GM18526 (cell line): Measurements from ENCODE around the gene NBEAL2.

Source experiments
- POLR2A ChIP-seq: IDR thresholded peaks from 3 replicates; pipeline ENCODE4 v1.6.1; 2011; ENCODE audit not compliant: insufficient read length; ENCODE audit errors: extremely low read depth

NBEAL2 gene

DNA sequence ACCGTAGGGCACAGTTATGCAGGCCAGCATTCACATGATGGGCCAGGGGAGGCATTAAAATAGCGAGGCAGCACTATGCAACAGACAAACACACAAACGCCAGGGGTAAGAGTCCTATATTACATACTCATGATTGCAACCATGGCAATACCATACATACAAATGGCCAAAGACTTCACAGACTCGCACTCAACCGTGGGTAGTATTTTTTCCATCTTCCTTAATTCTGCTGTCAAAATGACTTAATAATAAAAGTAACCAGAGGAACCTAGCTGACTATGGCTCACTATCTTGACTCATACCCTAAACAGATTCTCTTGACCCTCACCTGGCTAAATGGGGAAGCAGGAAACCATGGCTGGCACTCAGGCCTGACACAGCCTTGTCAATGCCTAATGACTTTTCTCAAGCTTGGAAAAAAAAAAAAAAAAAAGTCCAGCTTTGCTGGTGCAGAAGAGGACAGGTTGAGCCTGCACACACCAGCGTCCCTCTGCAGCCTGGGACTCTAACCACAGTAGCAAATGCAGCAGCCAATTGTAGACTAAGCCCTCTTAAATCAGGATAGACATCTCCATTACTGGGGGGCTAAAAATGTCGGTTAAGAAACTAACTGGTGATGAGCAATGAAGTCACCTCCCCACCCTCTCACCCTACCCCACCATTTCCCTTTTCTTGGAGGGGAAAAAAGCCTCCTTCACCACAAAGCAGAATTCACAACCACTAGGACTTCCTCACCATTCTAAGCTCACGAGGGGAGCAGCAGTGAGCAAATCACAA, 26.0 kb upstream of the NBEAL2 start:
- no peak for TF ChIP-seq POLR2A

DNA sequence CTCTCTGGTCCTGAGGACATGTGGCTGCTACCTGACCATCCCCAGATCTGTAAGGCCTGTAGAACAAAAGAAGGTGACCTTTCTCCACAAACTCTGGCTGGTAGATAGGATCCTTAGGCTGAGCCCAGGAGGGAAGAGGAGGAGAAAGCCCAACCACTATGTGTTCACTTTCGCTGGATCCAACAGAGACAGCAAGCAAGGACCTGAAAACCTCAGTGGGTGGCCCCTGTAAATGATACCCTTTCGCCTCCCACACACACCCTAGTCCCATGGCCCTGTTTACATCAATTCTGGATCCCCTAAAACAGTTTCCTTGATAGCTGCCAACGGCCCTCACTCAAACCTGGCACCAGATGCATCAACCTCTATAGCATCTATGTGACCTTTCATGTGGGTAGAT, 25.3 kb upstream of the NBEAL2 start:
- TF ChIP-seq POLR2A = no peak

DNA sequence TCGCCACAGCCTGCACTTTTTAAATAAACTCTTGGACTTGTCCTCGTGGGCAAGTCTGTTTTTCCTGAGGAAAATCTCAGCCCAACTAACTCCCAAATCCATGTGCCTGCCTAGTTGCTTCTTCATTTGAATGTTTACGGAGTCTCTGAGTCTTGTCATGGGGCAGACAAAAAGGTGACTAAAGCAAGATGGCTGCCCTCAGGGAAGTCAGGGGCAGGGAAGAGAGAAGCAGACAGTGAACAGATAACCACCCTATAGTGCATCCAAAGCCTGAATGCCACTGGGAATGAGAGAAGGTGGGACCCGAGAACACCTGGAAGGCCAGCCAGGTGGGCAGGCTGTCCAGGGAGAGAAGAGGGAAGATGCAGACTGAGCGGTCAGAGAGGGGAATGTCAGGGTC, 24.3 kb upstream of the NBEAL2 start:
- no peak for TF ChIP-seq POLR2A

DNA sequence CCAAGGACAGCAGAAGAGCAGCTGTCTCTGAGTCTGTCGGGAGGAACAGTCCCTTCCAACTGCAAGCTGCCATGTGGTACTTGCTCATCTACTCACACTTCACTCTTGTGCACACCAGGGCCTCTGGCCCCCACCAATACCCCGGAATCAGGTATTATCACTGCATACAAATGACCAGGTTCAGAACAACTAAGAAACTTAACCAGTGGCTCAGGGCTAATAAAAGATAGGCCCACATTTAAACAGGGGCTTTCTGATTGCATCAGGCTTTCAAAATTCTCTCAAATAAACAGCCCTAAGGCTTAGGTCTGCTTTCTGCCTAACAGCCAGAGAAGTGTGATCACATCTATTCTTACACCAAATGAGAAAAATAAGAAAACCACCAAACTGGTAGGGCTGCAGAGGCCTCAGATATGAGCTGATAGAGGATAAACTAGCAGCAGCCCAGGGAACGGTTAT, 23.6 kb upstream of the NBEAL2 start:
- no peak for TF ChIP-seq POLR2A

DNA sequence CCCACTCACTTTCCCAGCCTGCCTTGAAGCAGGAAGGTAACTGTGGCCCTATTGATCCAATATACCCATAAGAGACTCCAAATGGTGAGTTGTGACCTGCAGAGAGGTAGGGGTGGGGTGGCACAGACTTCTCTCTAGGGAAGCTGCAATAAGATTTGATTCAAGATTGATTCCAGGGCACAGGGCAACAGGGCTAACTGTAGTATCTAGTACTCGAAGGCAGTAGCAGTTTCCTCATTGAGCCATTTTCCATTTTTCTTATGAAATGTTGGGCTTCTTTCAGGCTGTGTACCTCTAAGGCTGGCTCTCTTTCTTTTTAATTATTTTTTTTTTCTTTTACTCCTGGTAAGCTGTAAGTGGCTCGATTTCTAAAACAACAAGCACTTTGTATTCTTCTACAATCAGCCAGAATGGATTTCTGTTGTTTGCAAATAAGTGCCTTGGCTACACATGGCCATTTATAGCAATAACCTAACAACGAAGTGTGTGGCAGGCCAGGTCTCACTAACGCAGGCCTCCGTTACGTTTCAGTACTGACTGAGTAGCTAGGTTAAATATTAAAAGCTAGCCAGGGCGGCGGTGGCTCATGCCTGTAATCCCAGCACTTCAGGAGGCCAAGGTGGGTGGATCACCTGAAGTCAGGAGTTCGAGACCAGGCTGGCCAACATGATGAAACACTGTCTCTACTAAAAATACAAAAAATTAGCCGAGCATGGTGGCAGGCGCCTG, 22.2 kb upstream of the NBEAL2 start:
- no peak for TF ChIP-seq POLR2A

DNA sequence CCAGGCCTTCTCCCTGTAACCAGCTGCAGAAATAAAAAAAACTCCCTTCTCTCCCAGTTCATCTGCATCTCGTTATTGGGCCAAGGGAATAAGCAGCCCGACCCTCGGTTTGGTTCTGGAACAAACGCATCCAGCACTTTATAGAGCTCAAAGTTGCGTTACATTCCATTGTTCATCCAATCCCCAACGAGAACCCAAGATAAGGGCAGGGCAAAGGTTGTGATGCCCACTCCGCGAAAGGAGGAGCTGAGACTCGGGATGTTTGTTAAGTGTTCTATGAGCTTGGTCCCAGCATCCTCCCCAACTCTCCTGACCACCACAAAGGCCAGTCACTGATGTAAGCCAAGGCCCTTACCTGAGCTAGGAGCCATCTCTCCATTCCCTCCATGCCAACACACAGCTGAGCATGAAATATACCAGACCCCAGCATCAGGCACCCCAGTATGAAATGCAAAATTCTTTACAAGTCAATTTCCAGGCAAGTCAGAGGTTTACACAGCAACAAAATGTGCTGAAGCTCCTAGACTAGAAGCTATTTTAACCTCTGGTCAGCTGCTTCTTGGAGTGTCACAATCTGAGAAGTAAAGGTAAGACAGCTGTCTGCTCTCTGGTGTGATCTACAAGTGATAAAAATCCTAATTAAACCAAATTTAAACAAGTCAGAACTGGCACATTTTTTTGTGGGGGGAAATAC, 20.9 kb upstream of the NBEAL2 start:
- no peak for TF ChIP-seq POLR2A

DNA sequence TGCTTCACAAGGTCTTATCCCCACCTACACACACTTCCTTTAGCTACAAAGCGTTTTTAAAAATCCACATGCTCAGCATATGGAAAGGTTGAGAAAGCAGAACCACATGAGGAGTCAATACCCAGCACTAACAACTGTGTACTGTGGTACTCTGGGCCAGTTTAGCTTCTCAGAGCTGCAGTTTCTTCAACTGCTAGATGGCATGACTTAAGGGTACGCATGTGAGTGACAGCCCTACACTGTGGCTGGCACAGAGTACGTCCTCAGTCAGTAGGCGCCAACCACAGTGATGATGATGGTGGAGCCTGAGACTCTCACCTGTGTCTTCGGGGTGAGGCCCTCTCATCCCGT, 20.3 kb upstream of the NBEAL2 start:
- TF ChIP-seq POLR2A = no peak

DNA sequence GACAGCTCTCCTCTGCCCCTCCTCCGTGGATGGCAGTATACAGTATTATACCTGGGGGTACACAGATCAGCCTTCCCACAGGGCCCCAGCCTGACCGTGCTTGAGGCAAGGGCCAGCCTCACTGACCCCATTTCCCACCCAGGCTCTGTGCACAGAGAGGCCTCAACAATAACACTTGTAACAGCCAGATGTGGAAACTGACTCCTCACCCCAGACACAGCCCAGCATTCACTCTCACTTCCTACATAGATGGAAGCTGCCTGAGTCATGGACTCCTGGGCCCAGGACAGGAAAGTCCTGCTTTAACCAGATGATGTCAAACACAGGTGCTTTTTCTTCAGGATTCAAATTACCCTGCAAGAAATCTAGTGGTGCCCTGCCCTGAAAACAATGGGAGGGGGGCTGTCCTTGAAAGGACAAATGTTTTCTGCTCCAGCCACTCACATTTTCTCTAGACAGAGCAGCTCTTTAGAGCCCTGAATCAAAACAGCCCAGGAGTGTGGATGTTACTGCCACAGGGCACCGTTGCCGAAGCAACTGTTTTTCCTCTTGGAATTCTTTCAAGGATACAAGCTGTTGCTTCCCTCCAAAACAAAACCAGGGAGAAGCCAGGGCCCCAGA, 19.3 kb upstream of the NBEAL2 start:
- TF ChIP-seq POLR2A = no peak

DNA sequence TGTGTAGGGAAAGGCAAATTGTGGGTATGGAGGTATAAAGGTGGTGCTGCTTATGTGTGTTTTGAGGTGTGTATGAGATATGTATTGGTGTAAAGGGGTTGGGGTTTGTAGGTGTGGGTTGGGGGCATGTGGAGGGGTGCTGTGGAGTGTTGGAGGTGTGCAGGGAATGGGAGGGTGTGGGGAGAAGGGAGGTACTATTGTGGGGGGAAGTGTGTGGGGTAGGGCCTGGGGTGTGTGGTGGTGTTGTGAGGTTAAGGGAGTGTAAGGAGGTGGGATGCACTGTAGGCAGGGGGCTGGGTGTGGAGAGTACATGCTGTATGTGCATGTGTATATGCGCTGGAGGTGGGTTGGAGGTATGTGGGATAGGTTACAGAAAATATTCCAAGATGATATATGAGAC, 18.6 kb upstream of the NBEAL2 start:
- no peak for TF ChIP-seq POLR2A

DNA sequence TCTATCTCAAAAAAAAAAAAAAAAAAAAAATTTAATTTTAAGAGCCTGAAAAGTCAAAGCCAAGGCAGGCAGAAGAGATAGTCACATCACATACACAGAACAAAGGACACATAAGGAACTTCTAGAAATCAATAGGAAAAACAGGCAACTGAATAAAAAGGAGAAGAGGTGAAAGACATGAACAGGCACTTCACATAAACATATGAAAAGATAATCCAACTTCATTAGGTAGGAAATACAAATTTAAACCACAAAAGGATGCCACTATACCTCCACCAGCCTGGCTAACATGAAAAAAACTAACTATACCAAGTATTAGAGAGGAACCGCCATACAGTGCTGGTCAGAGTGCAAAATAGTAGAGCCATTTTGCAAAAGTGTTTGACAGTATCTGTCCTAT, 17.0 kb upstream of the NBEAL2 start:
- TF ChIP-seq POLR2A = no peak

DNA sequence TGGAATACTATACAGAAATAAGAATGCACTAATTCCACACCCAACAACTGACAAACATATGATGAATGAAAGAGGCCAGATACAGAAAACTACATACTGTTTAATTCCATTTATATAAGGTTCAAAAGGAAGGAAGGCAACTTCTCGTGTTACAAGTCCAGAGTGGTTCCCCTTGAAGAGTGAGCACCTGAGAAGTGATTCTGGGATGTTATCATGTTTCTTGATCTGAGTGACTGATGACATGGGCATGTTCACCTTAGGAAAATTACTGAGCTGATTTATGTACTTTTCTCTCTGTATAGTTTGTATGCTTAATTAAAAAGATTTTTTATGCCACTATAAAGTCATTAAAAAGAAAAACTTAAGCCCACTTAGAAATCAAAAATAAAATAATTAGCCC, 16.5 kb upstream of the NBEAL2 start:
- no peak for TF ChIP-seq POLR2A

DNA sequence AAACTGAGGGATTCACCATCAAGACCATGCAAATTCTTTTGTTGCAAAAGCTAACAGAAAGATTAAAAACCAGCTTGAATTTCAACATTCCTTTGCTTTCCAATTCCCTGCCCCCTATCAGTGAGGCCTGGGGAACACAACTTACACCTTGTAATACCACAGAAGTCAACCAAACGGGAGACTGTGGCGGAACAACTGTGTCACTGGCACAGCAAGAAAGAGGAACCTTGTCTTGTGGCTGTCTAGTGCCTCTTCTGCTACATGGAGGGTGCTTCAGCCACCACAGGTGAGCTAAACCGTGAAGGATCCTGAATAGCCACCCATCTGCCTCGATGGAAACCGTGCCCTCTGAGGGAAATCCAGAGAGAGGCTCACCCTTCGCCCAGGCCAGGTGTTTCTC, 14.3 kb upstream of the NBEAL2 start:
- TF ChIP-seq POLR2A = no peak

DNA sequence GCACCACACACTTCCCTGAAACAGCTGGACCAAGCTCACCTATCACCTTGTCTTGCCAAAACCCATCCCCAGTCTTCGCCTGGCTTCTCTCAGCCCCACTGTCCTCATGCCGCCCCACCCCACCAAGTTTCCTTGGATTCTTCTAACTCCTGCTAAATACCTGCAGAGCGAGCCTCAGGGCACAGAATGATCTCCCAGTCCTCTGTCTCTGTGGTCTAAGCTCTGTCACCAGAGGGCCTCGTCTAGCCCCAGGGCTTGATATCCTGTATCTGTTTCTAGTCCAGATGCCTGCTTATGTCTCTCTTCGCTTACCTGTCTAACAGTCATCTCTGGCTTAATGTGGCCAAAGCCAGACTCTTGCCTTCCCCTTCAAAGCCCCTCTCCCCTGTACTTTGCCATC, 12.7 kb upstream of the NBEAL2 start:
- no peak for TF ChIP-seq POLR2A

DNA sequence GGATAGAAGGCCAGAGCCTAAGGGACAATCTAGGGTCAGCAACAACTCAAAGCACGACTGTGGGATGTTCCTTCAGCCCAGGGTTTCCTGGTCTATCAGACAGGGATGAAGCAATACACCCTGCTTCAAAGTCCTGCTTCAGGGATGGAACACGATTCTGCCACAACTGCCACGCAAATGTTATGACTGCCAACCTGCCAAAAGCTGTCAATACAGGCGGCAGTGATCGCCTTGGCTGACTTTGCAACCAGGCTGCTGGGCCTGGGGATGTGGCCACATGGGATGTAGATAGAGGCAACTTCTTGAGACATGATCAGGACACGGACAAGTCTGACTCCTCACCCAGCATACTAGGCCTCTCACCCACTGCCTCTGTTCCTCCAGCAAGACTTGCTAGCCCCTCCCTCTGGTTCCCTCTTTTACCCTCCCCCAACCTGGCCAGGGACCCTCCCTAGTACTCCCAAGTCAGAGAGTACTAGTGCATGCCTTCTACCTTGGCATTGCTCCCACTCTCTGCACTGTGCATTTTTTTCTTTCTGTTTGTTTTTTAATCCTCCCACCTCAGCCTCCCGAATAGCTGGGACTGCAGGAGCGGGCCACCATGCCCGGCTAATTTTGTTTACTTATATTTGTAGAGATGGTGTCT, 10.6 kb upstream of the NBEAL2 start:
- TF ChIP-seq POLR2A = no peak

DNA sequence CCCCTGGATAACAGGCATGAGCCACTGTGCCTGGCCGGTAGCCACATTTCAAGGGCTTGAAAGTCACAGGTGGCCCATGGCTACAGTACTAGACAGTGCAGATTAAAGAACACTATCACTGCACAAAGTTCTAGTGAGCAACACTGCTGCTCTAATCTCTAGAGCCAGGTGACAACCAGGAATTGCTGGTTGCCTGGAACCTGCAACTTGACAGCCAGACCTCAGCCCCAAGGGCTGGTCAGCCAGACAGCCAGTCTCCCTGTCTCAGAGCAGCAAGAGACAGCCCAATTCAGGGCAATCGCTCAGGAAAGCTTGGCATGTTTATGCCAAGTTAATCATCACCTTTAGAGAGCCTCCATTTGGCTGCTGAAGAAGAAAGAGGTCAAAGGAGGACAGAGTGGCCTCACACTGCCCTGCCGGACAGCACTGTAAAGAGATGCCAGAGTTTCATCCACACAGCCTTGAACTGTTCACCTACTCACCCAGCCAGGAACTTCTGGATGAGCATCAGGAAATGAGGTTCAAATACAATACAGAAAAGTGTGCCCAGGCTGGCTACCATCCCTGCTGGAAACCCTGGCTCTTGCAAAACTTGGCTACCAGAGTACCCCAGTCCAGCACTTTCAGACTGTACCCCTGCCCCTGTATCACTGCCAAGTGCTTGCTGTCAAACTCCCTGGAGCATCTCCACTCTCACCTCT, 8.9 kb upstream of the NBEAL2 start:
- no peak for TF ChIP-seq POLR2A
